Measurements from ENCODE around the gene PPP1R27.

DNA sequence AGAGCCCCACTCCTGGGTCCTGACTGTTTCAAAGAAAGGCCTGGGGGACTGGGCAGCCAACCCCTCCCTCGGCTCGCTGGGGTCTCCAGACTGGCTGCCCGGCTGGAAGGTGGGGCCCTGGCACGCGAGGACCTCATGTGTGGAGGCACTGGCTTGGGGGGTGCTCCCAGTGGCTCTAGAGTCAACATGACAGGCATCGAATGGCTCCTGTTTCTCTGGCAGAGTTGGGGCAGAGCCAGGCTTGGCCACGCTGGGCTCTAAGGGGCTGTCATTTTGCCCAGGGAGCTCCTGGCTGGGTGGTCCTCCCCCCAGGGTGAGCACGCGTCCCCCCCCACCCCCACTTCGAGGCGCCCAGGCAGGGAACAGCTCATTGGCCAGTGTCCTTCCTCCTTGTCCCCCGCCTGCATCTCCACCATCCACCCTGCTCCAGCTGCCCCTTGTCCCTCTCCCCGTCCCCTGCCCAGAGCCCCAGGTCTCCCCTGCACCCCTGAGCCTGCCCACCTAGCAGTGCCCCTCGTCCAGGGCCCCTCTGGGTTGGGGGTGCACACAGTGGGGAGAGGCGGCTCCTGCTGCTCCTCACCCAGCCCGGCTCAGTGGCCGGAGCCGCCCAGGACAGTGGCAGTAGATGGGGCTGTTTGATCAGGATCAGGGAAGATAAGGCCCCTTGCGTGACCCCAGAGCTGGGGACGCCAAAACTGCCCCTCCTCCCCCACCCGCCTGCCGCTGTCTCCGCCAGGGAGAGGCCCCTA lies 28.2 kb downstream of the PPP1R27 start:
- no peak for TF ChIP-seq POLR2AphosphoS5 (IDR thresholded peaks at IDR 0.05; ENCODE audit: low read depth, low read length)
- no peak for TF ChIP-seq SIN3A (IDR thresholded peaks at IDR 0.05; ENCODE audit: borderline replicate concordance, insufficient read depth, low read length)
- TF ChIP-seq TAF1 (IDR thresholded peaks at IDR 0.05; ENCODE audit: borderline replicate concordance, insufficient read depth, low read length) = no peak

Measured in PFSK-1 (cell line).